ENCODE measurements around the gene COX14.
"Not testable (repeated sequence)": the region's sequence is repeated elsewhere in the genome, so short reads cannot be mapped to it uniquely, and the experiment has no call there.

Gene COX14

DNA sequence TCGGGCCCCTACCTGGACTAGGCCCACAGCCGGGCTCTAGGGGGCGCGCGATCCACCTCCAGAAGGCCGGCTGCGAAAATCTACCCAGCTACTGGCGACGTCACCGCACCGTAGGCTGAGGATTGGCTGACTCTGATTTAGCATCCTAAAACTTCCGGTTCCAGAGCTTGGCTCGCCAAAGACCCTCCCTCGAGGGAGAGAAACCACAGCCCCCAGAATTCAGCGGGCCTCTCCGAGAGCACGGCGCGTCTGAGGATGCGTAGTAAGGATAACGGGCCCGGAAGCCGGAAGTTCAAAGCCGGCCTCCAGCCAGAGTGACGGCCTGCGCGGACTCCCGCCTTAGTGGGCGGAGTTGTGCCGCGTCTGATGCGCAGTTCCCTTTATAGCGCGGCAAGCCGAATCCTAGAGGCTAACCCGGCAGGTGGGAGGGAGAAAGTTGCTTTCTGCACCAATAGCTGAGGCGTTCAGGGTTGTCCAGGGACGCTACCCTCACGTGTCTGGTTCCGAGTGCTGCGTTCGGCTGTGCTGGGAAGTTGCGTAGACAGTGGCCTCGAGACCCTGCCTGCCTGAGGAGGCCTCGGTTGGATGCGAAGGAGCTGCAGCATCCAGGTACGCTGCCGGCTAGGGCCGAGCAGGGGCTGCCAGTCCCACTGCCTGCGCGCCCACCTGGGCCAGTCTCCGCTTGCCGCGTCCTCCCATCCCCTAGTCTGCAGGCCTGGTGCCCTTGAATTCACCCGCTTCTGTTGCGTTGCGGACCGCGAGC, at the start of gene COX14:
COX14 (plus strand) TSS at position 544 of the 763 bp plus-strand sequence. CDS start 7,808 bp downstream, outside the sequence.
- DNase-seq = peak; percentile 100

DNA sequence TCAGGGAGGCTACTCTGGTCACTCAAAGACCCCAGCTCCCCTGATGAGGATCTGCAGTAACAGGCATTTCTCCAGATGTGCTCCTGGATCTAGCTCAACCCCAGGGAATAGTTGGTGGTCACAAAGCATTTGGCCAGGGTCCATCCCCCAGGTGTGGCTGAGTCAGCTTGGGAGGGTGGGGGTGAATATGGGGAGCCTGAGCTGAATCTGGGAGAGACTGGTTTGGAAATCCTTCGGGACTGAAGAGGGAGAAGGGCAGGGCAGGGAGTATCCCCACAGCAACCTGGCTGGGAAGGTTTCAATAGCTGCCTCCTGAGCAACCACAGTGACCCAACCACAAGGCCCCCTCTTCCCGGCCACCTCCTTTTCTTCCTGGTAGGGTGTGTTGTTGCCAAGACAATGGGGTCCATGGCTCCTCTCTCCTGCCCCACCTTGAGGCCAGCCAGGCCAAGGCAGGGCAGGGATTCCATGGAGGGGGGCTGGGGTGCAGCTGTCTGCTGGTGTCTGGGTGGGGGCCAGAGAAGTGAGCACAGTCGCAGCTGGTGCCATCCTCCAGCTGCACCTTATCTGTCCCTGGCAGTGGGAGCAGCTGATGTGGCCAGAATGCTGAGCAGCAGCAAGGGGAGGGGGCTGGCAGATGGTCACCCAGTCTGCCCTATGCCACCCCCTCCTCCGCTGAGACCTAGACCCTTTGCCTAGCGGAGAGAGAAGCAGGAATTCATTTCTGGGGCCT, 49.1 kb upstream of the COX14 start:
- DNase-seq = no peak

DNA sequence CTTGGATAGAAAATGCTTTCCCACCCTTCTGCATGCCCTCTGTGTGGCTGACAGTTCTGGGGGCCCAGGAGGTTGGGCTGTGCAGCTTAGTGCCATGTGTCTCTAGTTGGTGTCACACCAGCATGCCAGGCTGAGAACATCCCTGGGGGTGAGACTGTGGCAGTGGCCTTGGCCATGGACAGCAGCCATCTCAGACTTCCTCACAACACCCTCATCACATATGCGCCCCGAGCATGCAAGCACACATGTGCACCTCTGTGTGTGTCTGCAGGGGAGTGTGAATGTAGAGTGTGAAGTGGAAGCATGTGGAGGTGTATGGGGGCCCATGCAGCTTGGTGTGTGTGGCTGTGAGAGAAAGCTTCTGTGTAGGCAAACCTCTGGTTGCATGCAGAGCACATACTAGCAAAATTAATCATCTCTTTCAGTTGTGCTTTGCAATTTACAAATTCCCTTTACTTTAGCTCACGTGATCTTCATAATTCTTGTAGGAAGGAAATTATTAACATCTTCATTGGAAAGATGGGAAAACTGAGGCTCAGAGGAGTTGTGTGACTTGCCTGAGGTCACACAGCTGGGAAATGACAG, 46.2 kb upstream of the COX14 start:
- DNase-seq = no peak

DNA sequence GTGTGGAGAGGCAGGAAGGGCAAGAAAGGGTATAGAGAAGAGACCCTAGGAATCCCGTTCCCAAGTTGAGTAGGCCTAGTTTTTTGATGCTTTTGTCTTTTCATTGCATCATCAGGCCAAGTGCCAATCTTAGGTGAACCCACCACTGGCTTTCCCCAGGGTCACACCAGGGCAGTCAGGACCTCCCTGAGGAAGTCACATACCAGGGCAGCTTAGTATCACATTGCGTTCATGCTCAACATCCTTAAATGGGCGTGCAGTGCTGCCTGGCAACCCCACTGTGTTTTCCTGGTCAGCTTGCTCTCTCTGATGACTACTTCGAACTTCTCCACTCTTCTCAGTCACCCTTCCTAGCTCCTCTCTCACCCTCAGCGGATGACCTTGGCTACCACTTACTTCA, 45.6 kb upstream of the COX14 start:
- no peak for DNase-seq

DNA sequence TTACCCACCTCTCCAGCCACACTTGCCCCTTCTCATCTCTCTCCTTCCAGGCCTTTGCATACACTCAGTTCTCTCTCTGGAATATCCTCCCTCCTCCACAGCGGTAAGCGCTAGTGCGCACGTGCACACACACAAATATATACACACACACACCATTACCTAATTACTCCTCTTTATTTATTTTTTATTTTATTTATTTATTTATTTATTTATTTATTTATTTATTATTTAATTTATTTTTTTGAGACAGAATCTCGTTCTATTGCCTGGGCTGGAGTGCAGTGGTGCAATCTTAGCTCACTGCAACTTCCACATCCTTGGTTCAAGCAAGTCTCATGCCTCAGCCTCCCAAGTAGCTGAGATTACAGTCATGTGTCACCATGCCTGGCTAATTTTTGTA, 43.0 kb upstream of the COX14 start:
- no peak for DNase-seq

DNA sequence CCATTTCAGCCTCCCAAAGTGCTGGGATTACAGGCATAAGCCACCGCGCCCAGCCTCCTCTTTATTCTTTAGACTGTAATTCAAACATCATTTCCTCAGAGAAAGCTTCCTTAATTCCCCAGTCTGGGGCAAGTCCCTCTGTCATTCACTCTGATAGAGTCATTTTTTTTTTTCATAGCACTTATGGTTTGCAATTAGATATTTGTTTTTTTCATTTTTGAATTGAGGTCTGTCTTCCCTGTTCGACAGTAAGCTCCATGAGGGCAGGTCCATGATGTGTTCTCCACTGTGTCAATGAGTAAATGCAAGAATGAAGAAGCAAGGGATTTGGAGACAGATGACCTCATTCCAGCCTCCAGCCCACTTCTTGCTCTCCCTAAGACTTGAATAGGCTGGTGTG, 42.5 kb upstream of the COX14 start:
- no peak for DNase-seq

DNA sequence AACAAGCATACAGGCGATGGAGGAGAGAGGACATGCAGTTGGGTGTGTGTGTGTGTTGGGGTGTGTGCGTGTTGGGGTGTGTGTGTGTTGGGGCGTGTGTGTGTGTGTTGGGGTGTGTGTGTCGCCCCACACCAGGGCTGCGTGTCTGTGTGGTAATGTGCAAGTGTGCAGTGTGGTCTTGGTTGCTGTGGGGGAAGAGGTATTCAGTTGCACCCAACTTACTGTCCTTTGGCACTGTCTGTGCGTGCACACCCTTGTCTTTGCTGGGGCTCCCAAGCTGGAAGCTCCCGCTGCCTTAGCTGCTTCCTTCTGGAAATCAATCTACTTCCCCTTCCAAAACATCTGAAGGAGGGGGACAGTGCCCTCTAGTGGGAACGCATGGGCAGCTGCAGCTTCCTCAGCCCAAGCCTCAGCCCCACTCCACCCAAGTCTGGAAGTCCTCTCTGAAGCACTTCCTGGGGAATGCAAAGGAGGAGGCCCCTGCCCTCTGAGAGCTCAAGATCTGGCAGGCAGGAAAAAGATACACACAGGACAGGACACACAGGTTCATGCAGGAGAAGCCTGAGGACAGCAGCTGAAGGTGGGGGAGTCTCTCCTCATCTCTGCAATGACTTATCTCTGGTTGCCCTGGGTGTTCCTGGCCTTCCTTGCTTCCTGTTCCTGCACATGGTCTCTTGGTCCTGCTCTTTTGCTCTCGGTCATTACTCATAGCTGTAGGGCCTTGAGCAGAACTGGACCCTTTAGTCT, 41.5 kb upstream of the COX14 start:
- peak; percentile 66 to 69 for DNase-seq

DNA sequence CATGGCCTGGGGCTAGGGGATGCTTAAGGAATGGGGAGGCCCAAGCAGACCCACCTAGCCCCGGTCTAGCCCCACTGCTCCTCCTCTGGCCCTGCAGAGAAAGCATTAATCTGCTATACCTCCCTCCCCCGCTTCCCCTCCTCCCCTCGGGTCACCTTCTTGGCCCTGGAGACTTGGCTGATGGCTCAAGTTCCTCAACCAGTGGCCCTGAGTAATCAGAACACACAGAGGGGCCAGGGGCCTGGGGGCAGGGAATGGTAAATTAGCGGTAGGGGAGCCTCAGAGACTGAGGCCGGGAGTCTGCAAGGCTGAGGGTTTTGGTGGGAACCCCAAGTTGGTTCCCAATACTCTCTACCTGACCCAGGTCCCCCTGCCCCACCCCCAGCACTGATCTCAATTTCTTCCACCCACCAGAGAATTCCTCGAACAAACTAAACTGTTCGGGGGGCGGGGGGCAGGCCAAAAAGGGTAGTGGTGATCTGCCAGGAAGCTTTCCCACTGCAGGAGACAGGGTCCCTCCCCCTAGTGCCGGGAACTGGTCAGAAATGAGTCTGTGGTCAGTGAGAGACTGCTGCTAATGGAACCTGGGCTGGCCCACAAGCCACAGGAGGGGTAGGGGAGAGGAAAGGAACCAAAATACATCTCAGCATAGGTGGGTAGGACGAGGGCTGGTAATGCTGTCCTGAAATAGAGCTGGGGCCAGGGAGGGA, 39.7 kb upstream of the COX14 start:
- DNase-seq = no peak

DNA sequence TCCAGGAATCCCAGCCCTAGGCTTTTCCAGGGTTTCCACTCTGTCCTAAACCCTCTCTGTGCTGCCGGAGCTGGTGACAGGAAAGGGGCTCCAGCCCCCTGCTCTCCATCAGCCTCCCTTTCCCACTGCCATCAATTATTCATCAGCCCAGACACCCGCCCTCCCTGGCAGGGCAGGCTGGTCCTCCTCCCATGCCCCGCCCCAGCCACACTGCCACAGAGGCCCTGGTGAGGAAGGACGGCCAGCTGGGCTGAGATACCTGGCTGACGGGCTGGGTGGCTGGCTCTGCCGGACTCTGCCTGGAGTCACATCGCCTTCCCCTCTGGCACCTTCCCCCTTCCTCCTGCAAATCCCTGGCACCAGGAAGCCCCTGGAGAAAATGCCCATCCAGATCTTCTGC, 38.8 kb upstream of the COX14 start:
- DNase-seq = no peak

DNA sequence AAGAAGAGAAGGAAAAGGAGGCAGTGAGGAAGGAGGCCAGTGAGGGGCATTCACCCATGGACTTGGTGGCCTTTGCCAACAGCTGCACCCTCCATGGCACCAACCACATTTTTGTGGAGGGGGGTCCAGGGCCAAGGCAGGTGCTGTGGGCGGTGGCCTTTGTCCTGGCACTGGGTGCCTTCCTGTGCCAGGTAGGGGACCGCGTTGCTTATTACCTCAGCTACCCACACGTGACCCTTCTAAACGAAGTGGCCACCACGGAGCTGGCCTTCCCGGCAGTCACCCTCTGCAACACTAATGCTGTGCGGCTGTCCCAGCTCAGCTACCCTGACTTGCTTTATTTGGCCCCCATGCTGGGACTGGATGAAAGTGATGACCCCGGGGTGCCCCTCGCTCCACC, 38.3 kb upstream of the COX14 start:
- DNase-seq = no peak

DNA sequence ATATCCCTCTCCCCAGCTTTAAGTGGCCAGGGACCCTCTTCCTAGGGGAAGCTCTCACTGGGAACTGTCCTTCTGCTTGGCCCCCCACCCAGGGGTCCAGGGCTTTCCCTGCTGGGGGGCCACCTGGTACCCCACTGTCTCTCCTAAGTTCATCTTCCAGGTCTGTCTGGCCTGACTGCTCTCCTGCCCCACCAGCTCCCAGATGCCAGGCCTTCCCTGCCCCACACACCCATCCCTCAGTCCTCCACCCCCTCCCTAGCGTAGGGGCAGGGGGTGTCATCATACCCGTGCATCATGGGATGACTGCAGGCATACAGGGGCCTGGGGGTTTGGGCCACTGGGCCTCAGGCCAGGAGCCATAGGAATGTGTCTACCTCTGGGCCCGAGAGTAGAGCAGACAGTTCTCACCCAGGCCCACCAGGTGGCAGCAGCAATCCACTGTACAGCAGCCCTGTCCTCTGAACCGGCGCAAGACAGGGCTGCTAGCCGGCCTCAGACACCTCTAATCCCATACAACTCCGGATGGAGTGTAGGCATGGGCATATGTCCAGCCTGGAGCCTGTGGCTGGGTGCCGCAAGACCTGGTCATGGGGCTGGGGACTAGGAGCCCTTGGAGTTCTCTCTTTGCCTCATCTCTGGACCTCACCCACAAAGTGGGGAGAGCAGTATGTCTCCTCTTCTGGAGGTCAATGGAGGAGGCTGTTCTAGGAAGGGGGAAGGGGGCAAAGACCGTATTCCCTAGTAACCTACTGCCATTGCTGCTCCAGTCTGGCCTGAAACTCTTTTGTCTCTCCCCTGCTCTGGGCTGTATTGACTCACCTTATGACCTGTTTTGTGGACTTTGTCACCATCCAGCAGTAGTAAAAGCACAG, 36.9 kb upstream of the COX14 start:
- peak; percentile 80 to 83 for DNase-seq

DNA sequence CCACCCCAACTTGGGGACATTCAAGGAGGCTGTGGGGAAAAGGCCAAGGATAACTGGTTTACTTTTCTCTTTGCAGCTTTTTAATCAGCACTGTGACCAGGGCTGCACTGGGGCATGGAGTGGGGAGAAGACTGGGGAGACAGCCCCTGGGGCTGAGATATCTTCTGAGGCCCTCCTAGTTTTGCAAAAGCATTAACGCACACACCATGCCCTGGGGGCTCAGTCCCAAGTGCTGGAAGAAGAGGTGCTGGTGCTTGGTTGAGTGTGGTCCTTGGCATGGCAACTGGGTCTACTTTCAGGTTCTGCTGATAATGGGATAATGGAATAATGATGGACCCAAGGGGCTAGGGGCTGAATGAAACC, 36.2 kb upstream of the COX14 start:
- no peak for DNase-seq

DNA sequence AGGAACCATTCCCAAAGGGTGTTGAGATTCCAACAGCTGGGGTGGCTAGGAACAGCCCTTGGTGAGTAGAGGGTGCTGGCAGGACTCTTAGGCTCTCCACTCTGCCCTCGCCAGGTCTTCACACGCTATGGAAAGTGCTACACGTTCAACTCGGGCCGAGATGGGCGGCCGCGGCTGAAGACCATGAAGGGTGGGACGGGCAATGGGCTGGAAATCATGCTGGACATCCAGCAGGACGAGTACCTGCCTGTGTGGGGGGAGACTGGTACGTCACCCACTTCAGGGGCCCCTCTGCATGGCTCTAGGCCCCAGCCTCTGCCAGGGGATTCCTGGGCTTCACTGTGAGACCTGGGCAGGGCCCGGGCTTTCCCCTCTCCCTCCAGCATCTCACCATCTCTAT, 34.9 kb upstream of the COX14 start:
- no peak for DNase-seq

DNA sequence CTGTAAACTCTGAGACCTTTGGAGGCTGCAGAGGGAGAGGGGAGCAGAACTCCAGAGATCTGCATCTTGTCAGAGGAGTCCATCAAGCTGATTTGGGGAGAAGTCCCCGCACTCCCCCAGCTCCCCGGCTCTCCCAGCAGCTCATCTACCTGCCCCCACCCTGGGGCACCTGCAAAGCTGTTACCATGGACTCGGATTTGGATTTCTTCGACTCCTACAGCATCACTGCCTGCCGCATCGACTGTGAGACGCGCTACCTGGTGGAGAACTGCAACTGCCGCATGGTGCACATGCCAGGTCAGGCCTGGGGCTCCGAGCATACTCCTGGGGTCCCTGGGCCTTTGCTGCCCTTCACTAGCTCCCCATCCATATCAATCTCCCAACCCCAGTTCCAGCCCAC, 33.8 kb upstream of the COX14 start:
- no peak for DNase-seq

DNA sequence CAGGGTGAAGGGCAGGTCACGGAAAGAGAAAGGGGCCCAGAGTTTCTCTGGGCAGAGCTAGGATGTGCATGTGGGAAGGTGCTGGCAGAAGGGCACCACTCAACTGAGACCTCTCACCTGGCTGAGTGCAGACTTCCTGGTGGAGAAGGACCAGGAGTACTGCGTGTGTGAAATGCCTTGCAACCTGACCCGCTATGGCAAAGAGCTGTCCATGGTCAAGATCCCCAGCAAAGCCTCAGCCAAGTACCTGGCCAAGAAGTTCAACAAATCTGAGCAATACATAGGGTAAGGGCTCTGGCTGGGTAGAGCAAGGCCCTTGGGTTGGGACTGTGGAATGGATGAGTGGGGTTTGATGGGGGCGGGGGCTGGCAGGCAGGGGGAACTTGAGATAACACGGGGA, 32.3 kb upstream of the COX14 start:
- DNase-seq = no peak

DNA sequence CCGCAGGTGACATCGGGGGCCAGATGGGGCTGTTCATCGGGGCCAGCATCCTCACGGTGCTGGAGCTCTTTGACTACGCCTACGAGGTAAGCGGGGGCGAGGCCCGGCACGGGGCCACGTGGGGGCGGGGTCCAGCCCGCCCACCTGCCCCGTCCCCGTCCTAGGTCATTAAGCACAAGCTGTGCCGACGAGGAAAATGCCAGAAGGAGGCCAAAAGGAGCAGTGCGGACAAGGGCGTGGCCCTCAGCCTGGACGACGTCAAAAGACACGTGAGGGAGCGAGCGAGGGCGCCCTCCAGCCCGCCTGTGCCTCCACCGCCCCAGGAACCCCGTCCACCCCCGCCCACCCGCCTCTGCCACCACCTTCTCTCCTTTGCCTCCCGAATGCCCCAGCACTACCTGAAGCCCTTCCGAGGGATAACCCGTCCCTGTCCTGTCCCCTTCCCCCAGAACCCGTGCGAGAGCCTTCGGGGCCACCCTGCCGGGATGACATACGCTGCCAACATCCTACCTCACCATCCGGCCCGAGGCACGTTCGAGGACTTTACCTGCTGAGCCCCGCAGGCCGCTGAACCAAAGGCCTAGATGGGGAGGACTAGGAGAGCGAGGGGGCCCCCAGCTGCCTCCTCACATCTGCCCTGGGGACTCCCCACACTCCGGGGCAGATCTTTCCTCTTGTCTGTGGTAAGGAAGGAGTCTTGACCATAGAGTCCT, 30.8 kb upstream of the COX14 start:
- DNase-seq = no peak

DNA sequence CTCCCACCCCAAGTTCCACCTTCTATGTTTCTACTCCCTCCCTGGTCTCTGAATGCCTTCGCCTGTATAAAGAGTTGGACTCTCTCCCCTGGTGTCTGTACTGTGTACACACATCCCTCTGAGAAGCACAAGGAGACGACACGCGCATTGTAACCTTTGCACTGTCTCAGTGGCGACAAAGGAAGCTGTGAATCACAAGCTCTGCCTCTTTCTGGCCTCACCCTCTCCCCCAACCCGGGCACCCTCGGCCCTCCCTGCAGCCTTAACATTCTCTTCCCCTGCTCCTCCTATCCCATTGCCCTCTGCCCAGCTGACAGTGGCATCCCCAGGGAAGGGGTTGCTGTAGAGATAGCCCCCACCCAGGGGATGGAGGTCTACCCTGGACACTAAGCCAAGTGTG, 29.4 kb upstream of the COX14 start:
- no peak for DNase-seq

DNA sequence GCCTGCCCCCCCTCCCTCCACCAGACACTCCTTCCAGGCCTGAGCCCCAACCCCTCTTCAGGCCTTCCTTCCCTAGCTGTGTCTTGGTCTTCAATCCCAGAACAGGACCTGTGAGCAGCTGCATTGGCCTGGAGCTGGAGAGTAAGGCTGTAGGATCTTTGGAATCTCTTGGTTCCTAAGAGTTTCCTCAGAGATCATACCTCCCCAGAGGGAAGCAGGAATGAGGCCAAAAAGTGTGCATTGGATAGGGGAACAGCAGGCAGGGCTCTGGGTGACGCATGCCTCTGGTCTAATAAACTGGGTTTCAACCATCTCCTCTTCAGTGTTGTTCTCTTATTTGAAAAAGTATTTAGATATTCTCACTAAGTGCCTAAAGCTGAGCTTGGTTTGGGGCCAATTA, 28.7 kb upstream of the COX14 start:
- DNase-seq = no peak

DNA sequence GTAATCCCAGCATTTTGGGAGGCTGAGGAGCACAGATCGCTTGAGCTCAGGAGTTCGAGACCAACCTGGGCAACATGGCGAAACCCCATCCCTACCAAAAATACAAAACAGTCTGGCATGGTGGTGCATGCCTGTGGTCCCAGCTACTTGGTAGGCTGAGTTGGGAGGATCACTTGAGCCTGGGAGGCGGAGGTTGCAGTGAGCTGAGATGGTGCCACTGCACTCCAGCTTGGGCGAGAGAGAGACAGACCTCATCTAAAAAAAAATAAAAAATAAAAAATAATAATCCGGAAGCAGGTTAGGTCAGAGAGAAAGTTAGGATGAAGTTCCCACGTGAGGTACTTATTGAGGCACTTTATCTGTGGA, 27.6 kb upstream of the COX14 start:
- not testable (repeated sequence) for DNase-seq

DNA sequence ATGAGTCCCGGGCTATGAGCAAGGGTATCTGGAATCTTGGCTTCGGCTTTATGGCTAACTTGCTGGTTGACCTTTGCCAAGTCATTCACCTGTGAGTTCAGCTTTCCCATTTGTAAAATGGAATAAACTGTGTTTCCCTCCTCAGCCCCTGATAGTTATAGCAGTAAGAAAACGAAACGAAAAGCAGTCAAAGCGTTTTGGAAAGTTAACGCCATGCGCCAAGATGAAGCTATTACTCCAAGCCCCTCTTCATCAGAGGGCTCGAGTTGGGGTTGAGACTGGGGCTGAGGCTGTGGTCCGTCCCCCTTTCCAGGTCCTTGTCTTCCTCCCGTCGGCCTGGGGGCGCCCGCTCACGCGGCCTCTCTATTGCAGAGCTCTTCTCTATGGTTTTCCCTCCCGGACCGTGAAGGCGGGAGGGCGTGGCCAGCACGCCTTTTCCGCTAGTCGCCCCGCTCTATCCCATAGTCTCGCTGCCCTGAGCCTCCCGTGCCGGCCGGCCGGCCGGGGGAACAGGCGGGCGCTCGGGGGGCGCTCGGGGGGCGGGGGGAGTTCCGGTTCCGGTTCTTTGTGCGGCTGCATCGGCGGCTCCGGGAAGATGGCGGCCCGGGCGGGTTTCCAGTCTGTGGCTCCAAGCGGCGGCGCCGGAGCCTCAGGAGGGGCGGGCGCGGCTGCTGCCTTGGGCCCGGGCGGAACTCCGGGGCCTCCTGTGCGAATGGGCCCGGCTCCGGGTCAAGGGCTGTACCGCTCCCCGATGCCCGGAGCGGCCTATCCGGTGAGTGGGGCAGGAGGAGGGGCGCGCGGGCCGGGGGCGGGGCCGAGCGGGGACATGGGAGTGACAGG, 27.0 kb upstream of the COX14 start, which contains the start of gene SMARCD1:
SMARCD1 (plus strand) TSS at position 568 of the 840 bp plus-strand sequence; CDS start at position 596, 28 bp downstream.
- DNase-seq = peak; percentile 89 to 90

All from CD4-positive, alpha-beta T cell treated with Interferon alpha-2 for 1 hour (primary cell).